HCT116 (cell line): ENCODE data around the gene VWA3B. TPM values are rescaled to one million over a fixed set of nuclear protein-coding genes. Genes with fewer than 3 reads are reported as not detected.

Source experiments
- ATAC-seq: fragments of 200-7000 bp; cut with Tn5 transposase; 2 replicates; pipeline ENCODE4 v1.9.1; 2020; ENCODE audit warnings: mild to moderate bottlenecking, moderate library complexity
- BruUV-seq: library from RNA; stranded (reverse); fragments of 400-500 nt; replicated peaks from 2 replicates; lab custom pipeline; 2021; lab: Mats Ljungman, UMichigan
- CTCF ChIA-PET: fragments of 300-600 bp; sonication (Branson Sonifier 250); formaldehyde crosslinking; loops from one replicate; lab custom pipeline; 2021; ENCODE audit warnings: antibody characterized with exemption; lab: Charles Lee
- POLR2A ChIA-PET: fragments of 300-600, 350-600 bp; sonication (Branson Sonifier 250); formaldehyde crosslinking; loops from one replicate; lab custom pipeline; 2021; ENCODE audit warnings: antibody characterized with exemption; lab: Charles Lee
- RAD21 ChIA-PET, 2 experiments: fragments of 300-600 bp; sonication (Branson Sonifier 250); formaldehyde crosslinking; loops; one replicate each; lab custom pipeline; 2023; ENCODE audit warnings: low total read pairs in 2 of 2; ENCODE audit not compliant: uncharacterized antibody in 2 of 2, unreplicated experiment in 2 of 2, low non-redundant PET in 1 of 2; lab: Charles Lee
- DNase-seq: peaks from one replicate; pipeline ENCODE4 v3.0.0-alpha.2; 2010; ENCODE audit warnings: low read depth, low spot score
- H2AFZ ChIP-seq: fragments of 200-600 bp; shearing (Covaris generic), sonication (generic); 2 replicates; pipeline ENCODE4 v1.6.1; 2017; ENCODE audit warnings: low read depth, mixed run types, mixed read lengths, antibody characterized with exemption, low read length; ENCODE audit not compliant: poor library complexity, severe bottlenecking
- H3K27ac ChIP-seq: 2 replicates; pipeline ENCODE4 v1.5.1; 2012; ENCODE audit warnings: low read depth, low read length
- H3K27me3 ChIP-seq: fragments of 200-600 bp; sonication (generic); 2 replicates; pipeline ENCODE4 v1.6.1; 2016; ENCODE audit warnings: mixed run types, low read length, mixed read lengths; ENCODE audit not compliant: insufficient read depth
- H3K36me3 ChIP-seq, 2 experiments: fragments of 200-500 bp in 1 of 2; fragments of 200-600 bp in 1 of 2; sonication (Bioruptor generic) in 1 of 2; sonication (generic) in 1 of 2; 2 replicates each; pipeline versions ENCODE4 v1.5.1 to v1.6.1; 2014 to 2016; ENCODE audit warnings: low read length in 2 of 2, inconsistent platforms in 1 of 2, mixed read lengths in 1 of 2, mixed run types in 1 of 2; ENCODE audit not compliant: insufficient read depth in 2 of 2, control insufficient read depth in 1 of 2
- H3K4me1 ChIP-seq, 2 experiments: fragments of 200-600 bp in 1 of 2; sonication (generic) in 1 of 2; 2 replicates each; pipeline versions ENCODE4 v1.5.1 to v1.6.1; 2012 to 2017; ENCODE audit warnings: low read length in 2 of 2, inconsistent platforms in 1 of 2, mild to moderate bottlenecking in 1 of 2, mixed read lengths in 1 of 2, mixed run types in 1 of 2, moderate library complexity in 1 of 2; ENCODE audit not compliant: insufficient read depth in 2 of 2, control insufficient read depth in 1 of 2
- H3K4me2 ChIP-seq: fragments of 200-600 bp; sonication (generic); 2 replicates; pipeline ENCODE4 v1.6.1; 2017; ENCODE audit warnings: mixed run types, low read length, mixed read lengths
- H3K4me3 ChIP-seq, 2 experiments: fragments of 200-600 bp in 1 of 2; sonication (generic) in 1 of 2; replicated peaks in 1 of 2; 2 replicates each; pipeline ENCODE4 v1.5.1; 2011 to 2016; ENCODE audit warnings: low read length in 2 of 2, control low read depth in 1 of 2, low read depth in 1 of 2, mild to moderate bottlenecking in 1 of 2, mixed read lengths in 1 of 2, mixed run types in 1 of 2
- H3K79me2 ChIP-seq: fragments of 200-600 bp; sonication (generic); 2 replicates; pipeline ENCODE4 v1.6.1; 2017; ENCODE audit warnings: mild to moderate bottlenecking, mixed run types, low read length, moderate library complexity, mixed read lengths; ENCODE audit not compliant: insufficient read depth
- H3K9ac ChIP-seq: fragments of 200-600 bp; sonication (generic); 2 replicates; pipeline ENCODE4 v1.6.1; 2016; ENCODE audit warnings: low read length, mixed read lengths
- H3K9me2 ChIP-seq: fragments of 200-600 bp; sonication (generic), shearing (Covaris generic); 2 replicates; pipeline ENCODE4 v1.6.1; 2017; ENCODE audit warnings: mixed run types, mild to moderate bottlenecking, moderate library complexity; ENCODE audit not compliant: insufficient read depth
- H3K9me3 ChIP-seq, 2 experiments: fragments of 200-500 bp in 1 of 2; fragments of 200-600 bp in 1 of 2; sonication (Bioruptor generic) in 1 of 2; sonication (generic) in 1 of 2; 2 replicates each; pipeline ENCODE4 v1.6.1; 2014 to 2017; ENCODE audit warnings: low read length in 2 of 2, mixed read lengths in 2 of 2, inconsistent platforms in 1 of 2, low read depth in 1 of 2, mild to moderate bottlenecking in 1 of 2, mixed run types in 1 of 2, moderate library complexity in 1 of 2; ENCODE audit not compliant: control insufficient read depth in 1 of 2, insufficient read depth in 1 of 2
- H4K20me1 ChIP-seq: fragments of 200-600 bp; sonication (generic), shearing (Covaris generic); 2 replicates; pipeline ENCODE4 v1.6.1; 2017; ENCODE audit warnings: mixed run types, mild to moderate bottlenecking, moderate library complexity; ENCODE audit not compliant: insufficient read depth
- CTCF ChIP-seq, 3 experiments: fragments of 200-600 bp in 1 of 3; sonication (generic) in 1 of 3; IDR thresholded peaks in 2 of 3; conservative IDR thresholded peaks in 1 of 3; 2 replicates each; pipeline ENCODE4 v1.5.1; 2012 to 2017; ENCODE audit warnings: low read depth in 2 of 3, low read length in 2 of 3, antibody characterized with exemption in 1 of 3, borderline replicate concordance in 1 of 3, control low read depth in 1 of 3, mild to moderate bottlenecking in 1 of 3, mixed read lengths in 1 of 3, mixed run types in 1 of 3, moderate library complexity in 1 of 3; ENCODE audit not compliant: insufficient read depth in 1 of 3
- EZH2 ChIP-seq: fragments of 200-600 bp; sonication (generic); IDR thresholded peaks from 2 replicates; pipeline ENCODE4 v1.6.1; 2017; ENCODE audit warnings: antibody characterized with exemption, mixed run types
- EZH2phosphoT487 ChIP-seq: fragments of 200-600 bp; IDR thresholded peaks from 2 replicates; pipeline ENCODE4 v1.6.1; 2018; ENCODE audit warnings: antibody characterized with exemption, borderline replicate concordance
- FOSL1 ChIP-seq: IDR thresholded peaks from 2 replicates; pipeline ENCODE4 v1.6.1; 2012; ENCODE audit warnings: low read depth
- JUND ChIP-seq: IDR thresholded peaks from 2 replicates; pipeline ENCODE4 v1.6.1; 2012
- MAX ChIP-seq: IDR thresholded peaks from 2 replicates; pipeline ENCODE4 v1.6.1; 2012
- POLR2A ChIP-seq: IDR thresholded peaks from 2 replicates; pipeline ENCODE4 v1.7.0; 2011; ENCODE audit warnings: borderline replicate concordance; ENCODE audit not compliant: insufficient read depth, insufficient read length; ENCODE audit errors: extremely low read depth
- POLR2AphosphoS5 ChIP-seq: IDR thresholded peaks from 2 replicates; pipeline ENCODE4 v1.6.1; 2011; ENCODE audit warnings: mild to moderate bottlenecking, low read depth, low read length, moderate library complexity
- RAD21 ChIP-seq: IDR thresholded peaks from 2 replicates; pipeline ENCODE4 v1.6.1; 2012; ENCODE audit warnings: low read depth, mild to moderate bottlenecking
- REST ChIP-seq: IDR thresholded peaks from 2 replicates; pipeline ENCODE4 v1.6.1; 2012; ENCODE audit warnings: low read depth
- SIN3A ChIP-seq: IDR thresholded peaks from 2 replicates; pipeline ENCODE4 v1.6.1; 2012; ENCODE audit warnings: low read depth
- SP1 ChIP-seq: IDR thresholded peaks from 2 replicates; pipeline ENCODE4 v1.6.1; 2012; ENCODE audit warnings: low read depth
- SRF ChIP-seq: IDR thresholded peaks from 2 replicates; pipeline ENCODE4 v1.6.1; 2012; ENCODE audit warnings: low read depth
- TCF7L2 ChIP-seq: IDR thresholded peaks from 2 replicates; pipeline ENCODE4 v1.7.0; 2011; ENCODE audit warnings: borderline replicate concordance, inconsistent platforms; ENCODE audit not compliant: insufficient read depth, insufficient read length; ENCODE audit errors: extremely low read depth
- ZBTB33 ChIP-seq: IDR thresholded peaks from 2 replicates; pipeline ENCODE4 v1.6.1; 2011; ENCODE audit warnings: mild to moderate bottlenecking, low read length, moderate library complexity; ENCODE audit not compliant: insufficient replicate concordance; ENCODE audit errors: extremely low read depth
- ZFX ChIP-seq: fragments of 450-650 bp; IDR thresholded peaks from 2 replicates; pipeline ENCODE4 v1.6.1; 2017
- ZNF274 ChIP-seq: fragments of 200-500 bp; sonication (Bioruptor generic); IDR thresholded peaks from 2 replicates; pipeline ENCODE4 v1.6.1; 2014; ENCODE audit warnings: mild to moderate bottlenecking, low read depth, low read length, inconsistent platforms
- intact Hi-C: fragments of 100-400 bp; cut with micrococcal nuclease; formaldehyde crosslinking; loops from 2 replicates; pipeline ENCODE4 v1.10.0; 2022
- total RNA-seq: library from RNA; stranded (reverse); gene quantifications from one replicate; pipeline ENCODE4 v1.2.1, GENCODE V29; 2021; ENCODE audit not compliant: unreplicated experiment

Gene VWA3B
- total RNA-seq, 1 experiment from 2014 or later: 0.47 TPM

GRCh38 chr2:98145070-98145469, 58.1 kb downstream of the VWA3B start:
- BruUV-seq: no TSS peak

More at GRCh38 chr2:98145070-98145469, 58.1 kb downstream of the VWA3B start:
- Histone ChIP-seq H3K4me1 (peaks cover 0 to 7% of the 10 kb centered on the region in 2 experiments; a peak in 1 of 4 replicates), H3K27me3 (no peaks in the 10 kb centered on the region), H3K9me2 (no peaks in the 10 kb centered on the region), H3K27ac (no peak overlapping the region), H3K36me3 (no peaks in the 10 kb centered on the region), H2AFZ (no peak overlapping the region), H3K9ac (no peak overlapping the region), H3K79me2 (no peaks in the 10 kb centered on the region), H3K4me3 (no peak overlapping the region), H3K9me3 (no peaks in the 10 kb centered on the region), H4K20me1 (no peaks in the 10 kb centered on the region), H3K4me2 (no peak overlapping the region)
- ChIA-PET CTCF (no interaction called here), POLR2A (no interaction called here), RAD21 (no interaction called here)
- no peak for DNase-seq
- TF ChIP-seq POLR2A (no peak), TCF7L2 (no peak), ZBTB33 (no peak), EZH2phosphoT487 (no peak), FOSL1 (no peak), RAD21 (no peak), REST (no peak), SP1 (no peak), ZNF274 (no peak), JUND (no peak), POLR2AphosphoS5 (no peak), SRF (no peak), ZFX (no peak), SIN3A (no peak), CTCF (IDR thresholded peaks at IDR 0.05 in 2 of 3, conservative IDR thresholded peaks at IDR 0.05 in 1 of 3; ENCODE audit: borderline replicate concordance in 1 of 3, insufficient read depth in 1 of 3, low read depth in 2 of 3, low read length in 2 of 3) (no peak), EZH2 (no peak), MAX (no peak)
- intact Hi-C loops: no loop called here
- ATAC-seq: no peak
